Natural killer cell (primary cell): ENCODE measurements around the gene STAB2. TPM values are rescaled to one million over a fixed set of nuclear protein-coding genes. Genes with fewer than 3 reads are reported as not detected.

Experiments
- ATAC-seq, 3 donors: fragments of 150-1000 bp in 2 of 3; fragments of 200-7000 bp in 1 of 3; cut with Tn5 transposase; 1 replicate in 1 of 3; 2 replicates in 2 of 3; pipeline ENCODE4 v1.10.0; 2021; ENCODE audit warnings: mild to moderate bottlenecking in 2 of 3, moderate library complexity in 2 of 3
- DNase-seq, 2 donors: peaks; one replicate each; pipeline versions ENCODE4 v3.0.0 to v3.0.0-alpha.2; 2013 to 2021; ENCODE audit warnings: mixed read lengths in 1 of 2
- H3K27ac ChIP-seq: one replicate; pipeline ENCODE4 v1.5.1; 2013; ENCODE audit warnings: mild to moderate bottlenecking, low read length
- H3K27me3 ChIP-seq: one replicate; pipeline ENCODE4 v1.6.1; 2013; ENCODE audit warnings: low read length; ENCODE audit not compliant: control insufficient read depth, insufficient read depth
- H3K36me3 ChIP-seq: one replicate; pipeline ENCODE4 v1.6.1; 2013; ENCODE audit warnings: low read length; ENCODE audit not compliant: control insufficient read depth, insufficient read depth
- H3K4me1 ChIP-seq: one replicate; pipeline ENCODE4 v1.6.1; 2013; ENCODE audit warnings: low read length; ENCODE audit not compliant: control insufficient read depth, insufficient read depth
- H3K4me3 ChIP-seq: one replicate; pipeline ENCODE4 v1.5.1; 2013; ENCODE audit warnings: low read length
- H3K9me3 ChIP-seq: one replicate; pipeline ENCODE4 v1.6.1; 2013; ENCODE audit warnings: low read length; ENCODE audit not compliant: control insufficient read depth, insufficient read depth
- H3K27ac Mint-ChIP-seq, 2 donors: one replicate each; pipeline ENCODE4 v1.8.0; 2022; ENCODE audit warnings: mild to moderate bottlenecking in 2 of 2, mixed read lengths in 2 of 2, moderate library complexity in 1 of 2
- H3K27me3 Mint-ChIP-seq, 2 donors: one replicate each; pipeline ENCODE4 v1.8.0; 2022; ENCODE audit warnings: low read depth in 2 of 2, mixed read lengths in 2 of 2
- H3K36me3 Mint-ChIP-seq: one replicate; pipeline ENCODE4 v1.8.0; 2022; ENCODE audit warnings: mixed read lengths
- H3K4me1 Mint-ChIP-seq, 2 donors: one replicate each; pipeline ENCODE4 v1.8.0; 2022; ENCODE audit warnings: mixed read lengths in 2 of 2
- H3K4me3 Mint-ChIP-seq: one replicate; pipeline ENCODE4 v1.8.0; 2022; ENCODE audit warnings: mild to moderate bottlenecking, moderate library complexity, mixed read lengths
- H3K9me3 Mint-ChIP-seq, 2 donors: one replicate each; pipeline ENCODE4 v1.8.0; 2022; ENCODE audit warnings: mixed read lengths in 2 of 2
- CTCF ChIP-seq: fragments of 200-600 bp; IDR thresholded peaks from one replicate; pipeline ENCODE4 v1.8.0; 2022; ENCODE audit warnings: antibody characterized with exemption
- WGBS: methylation state at CpG from one replicate; pipeline ENCODE4 v1.1.7; 2013; ENCODE audit warnings: missing lambda C conversion rate; ENCODE audit not compliant: insufficient coverage; 5-methylcytosine and 5-hydroxymethylcytosine counted together
- intact Hi-C: fragments of 100-400 bp; cut with micrococcal nuclease; formaldehyde crosslinking; loops from one replicate; pipeline ENCODE4 v1.14.2; 2022
- total RNA-seq, 4 donors: library from RNA; stranded (reverse); fragments of 120-200 nt in 1 of 4; gene quantifications; one replicate each; pipeline versions ENCODE4 v1.2.3 to v1.2.4, GENCODE V29; 2013 to 2022

STAB2 gene
- total RNA-seq, 3 donors from 2014 or later (not counting 1 experiment from before 2014, with no cell fraction given), result not detected

DNA sequence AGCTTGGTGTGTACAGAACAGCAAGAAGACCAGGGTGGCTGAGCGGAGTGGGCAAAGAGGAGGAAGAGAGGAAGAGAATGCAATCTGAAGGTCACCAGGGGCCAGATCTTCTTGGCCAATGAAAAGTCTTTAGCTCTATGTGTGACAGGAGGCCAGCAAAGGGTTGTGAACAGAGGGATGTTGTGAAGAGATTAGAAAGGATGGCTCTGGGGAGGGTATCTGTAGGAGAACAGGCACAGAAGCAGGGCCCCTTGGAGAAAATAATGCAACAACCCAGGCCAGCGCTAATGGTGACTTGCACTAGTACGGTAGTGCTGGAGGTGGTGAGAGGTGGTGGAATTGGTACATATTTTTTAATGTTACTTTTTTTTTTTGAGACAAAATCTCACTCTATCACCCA is 156.7 kb downstream of the STAB2 start:
- Mint-ChIP-seq H3K4me3 (no peak overlapping the region), H3K36me3 (no peaks in the 10 kb centered on the region), H3K27me3 (peaks cover 0 to 2% of the 10 kb centered on the region in 2 donors), H3K27ac (no peak overlapping the region), H3K9me3 (no peaks in the 10 kb centered on the region), H3K4me1 (no peaks in the 10 kb centered on the region)
- no peak for TF ChIP-seq CTCF
- 98% methylated on average over 2 of the region's 3 CpGs for WGBS
- H3K36me3 ChIP-seq, result no peaks in the 10 kb centered on the region
- ATAC-seq (no peak), DNase-seq (no peak)
- intact Hi-C loops, result no loop called here
- no peak overlapping the region for H3K4me3 ChIP-seq
- H3K27me3 ChIP-seq, result no peaks in the 10 kb centered on the region
- H3K9me3 ChIP-seq, result no peaks in the 10 kb centered on the region
- no peak overlapping the region for H3K27ac ChIP-seq
- H3K4me1 ChIP-seq, result no peaks in the 10 kb centered on the region

DNA sequence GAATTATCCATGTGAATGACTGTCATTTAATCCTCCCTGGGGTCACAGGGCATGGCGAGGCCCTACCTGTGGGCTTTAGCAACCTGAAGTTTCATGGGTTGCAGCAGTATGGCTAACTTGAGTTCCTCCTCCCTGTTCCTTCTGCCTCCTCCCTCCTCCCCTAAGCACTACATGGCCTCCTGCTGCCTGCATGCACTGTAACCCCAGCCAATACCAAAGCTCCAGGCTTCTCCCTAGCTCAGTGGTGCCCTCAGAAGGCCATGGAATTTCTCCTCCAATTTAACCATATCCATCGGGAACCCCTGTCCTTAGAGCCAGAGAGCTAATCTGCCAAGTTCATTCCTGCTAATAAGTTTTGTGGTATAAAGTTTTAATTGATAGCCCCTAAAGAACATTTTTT is 158.9 kb downstream of the STAB2 start:
- Mint-ChIP-seq H3K9me3 (no peaks in the 10 kb centered on the region), H3K27me3 (peaks cover 1 to 2% of the 10 kb centered on the region in 2 donors), H3K4me3 (no peak overlapping the region), H3K4me1 (no peaks in the 10 kb centered on the region), H3K27ac (no peak overlapping the region), H3K36me3 (no peaks in the 10 kb centered on the region)
- Histone ChIP-seq H3K27ac (no peak overlapping the region), H3K36me3 (no peaks in the 10 kb centered on the region), H3K27me3 (no peaks in the 10 kb centered on the region), H3K9me3 (no peaks in the 10 kb centered on the region), H3K4me1 (no peaks in the 10 kb centered on the region), H3K4me3 (no peak overlapping the region)
- intact Hi-C loops, result no loop called here
- ATAC-seq (no peak), DNase-seq (no peak)
- 95% methylated on average over 1 of the region's 2 CpGs for WGBS
- TF ChIP-seq CTCF, result no peak

DNA sequence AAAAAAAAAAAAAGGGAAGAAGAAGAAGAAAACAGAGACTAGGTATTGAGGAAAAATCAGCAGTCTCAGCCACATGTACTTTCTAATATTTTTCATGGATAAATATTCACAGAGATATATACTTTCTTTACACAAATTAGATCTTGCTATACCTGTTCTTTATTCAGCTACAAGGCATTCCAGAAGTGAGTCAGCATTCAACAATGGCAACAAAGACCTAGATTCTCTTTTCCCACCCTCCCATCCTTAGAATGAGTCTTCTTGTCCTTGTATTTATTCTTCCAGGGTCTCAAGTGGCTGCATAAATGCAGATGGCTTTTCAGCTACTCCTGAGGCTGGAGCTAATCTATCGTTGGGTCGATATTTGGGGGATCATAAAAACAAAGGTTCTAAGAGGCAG is 160.9 kb downstream of the STAB2 start:
- H3K27ac Mint-ChIP-seq, result no peak overlapping the region
- no peaks in the 10 kb centered on the region for H3K36me3 Mint-ChIP-seq

More for the DNA sequence above, 160.9 kb downstream of the STAB2 start:
- ATAC-seq (no peak), DNase-seq (no peak)
- no peak overlapping the region for H3K4me3 ChIP-seq
- Mint-ChIP-seq H3K27me3 (peaks cover 10 to 12% of the 10 kb centered on the region in 2 donors), H3K9me3 (no peaks in the 10 kb centered on the region), H3K4me3 (no peak overlapping the region), H3K4me1 (no peaks in the 10 kb centered on the region)
- 89% methylated on average over 2 of the region's 2 CpGs for WGBS
- H3K27me3 ChIP-seq, result no peaks in the 10 kb centered on the region
- no peak overlapping the region for H3K27ac ChIP-seq
- no peaks in the 10 kb centered on the region for H3K4me1 ChIP-seq
- no peaks in the 10 kb centered on the region for H3K36me3 ChIP-seq
- no peak for TF ChIP-seq CTCF
- intact Hi-C loops, result no loop called here
- no peaks in the 10 kb centered on the region for H3K9me3 ChIP-seq
